DOHH2 (cell line): ENCODE data around the gene YPEL1.

Source experiments
- EZH2phosphoT487 ChIP-seq: fragments of 200-600 bp; sonication (generic); IDR thresholded peaks from 2 replicates; pipeline ENCODE4 v1.6.1; 2017; ENCODE audit warnings: borderline replicate concordance, mild to moderate bottlenecking, antibody characterized with exemption, low read length, moderate library complexity, mixed read lengths
- TF ChIP-seq, protein P1 (sequence below): fragments of 200-600 bp; sonication (generic); IDR thresholded peaks from one replicate; pipeline ENCODE4 v1.5.1; 2014; ENCODE audit warnings: antibody characterized with exemption, mild to moderate bottlenecking, low read depth, low read length; ENCODE audit not compliant: poor library complexity, severe bottlenecking

DNA sequence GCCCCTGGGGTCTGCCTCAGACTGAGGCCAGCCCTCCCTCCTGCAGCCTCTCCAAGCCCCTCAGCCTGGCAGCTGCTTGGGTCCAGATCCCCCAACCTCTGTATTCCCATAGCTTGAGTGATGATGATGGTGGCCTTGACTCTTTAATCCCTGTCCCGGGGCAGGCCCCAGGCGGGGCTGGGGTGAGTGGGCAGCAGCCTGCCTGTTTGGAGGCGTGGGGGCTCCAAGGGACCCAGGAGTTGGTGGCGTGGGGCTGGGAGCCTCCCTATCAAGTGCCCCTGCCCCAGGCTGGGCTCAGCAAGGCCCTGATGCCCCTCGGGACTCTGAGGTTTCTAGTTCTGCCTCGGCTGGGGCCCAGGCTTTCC, 47.3 kb downstream of the YPEL1 start:
- TF ChIP-seq, protein P1, sequence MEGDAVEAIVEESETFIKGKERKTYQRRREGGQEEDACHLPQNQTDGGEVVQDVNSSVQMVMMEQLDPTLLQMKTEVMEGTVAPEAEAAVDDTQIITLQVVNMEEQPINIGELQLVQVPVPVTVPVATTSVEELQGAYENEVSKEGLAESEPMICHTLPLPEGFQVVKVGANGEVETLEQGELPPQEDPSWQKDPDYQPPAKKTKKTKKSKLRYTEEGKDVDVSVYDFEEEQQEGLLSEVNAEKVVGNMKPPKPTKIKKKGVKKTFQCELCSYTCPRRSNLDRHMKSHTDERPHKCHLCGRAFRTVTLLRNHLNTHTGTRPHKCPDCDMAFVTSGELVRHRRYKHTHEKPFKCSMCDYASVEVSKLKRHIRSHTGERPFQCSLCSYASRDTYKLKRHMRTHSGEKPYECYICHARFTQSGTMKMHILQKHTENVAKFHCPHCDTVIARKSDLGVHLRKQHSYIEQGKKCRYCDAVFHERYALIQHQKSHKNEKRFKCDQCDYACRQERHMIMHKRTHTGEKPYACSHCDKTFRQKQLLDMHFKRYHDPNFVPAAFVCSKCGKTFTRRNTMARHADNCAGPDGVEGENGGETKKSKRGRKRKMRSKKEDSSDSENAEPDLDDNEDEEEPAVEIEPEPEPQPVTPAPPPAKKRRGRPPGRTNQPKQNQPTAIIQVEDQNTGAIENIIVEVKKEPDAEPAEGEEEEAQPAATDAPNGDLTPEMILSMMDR, result no peak
- TF ChIP-seq EZH2phosphoT487, result no peak
